PC-3 (cell line): ENCODE measurements around the gene RAB3C. TPM values are rescaled to one million over a fixed set of nuclear protein-coding genes. Genes with fewer than 3 reads are reported as not detected.

Experiments
- ATAC-seq: fragments of 200-7000 bp; cut with Tn5 transposase; 2 replicates; pipeline ENCODE4 v1.9.1; 2020; ENCODE audit warnings: mild to moderate bottlenecking, moderate library complexity
- BruUV-seq: library from RNA; stranded (reverse); fragments of 400-500 nt; replicated peaks from 2 replicates; lab custom pipeline; 2021; lab: Mats Ljungman, UMichigan
- CTCF ChIA-PET: fragments of 300-600 bp; sonication (Branson Sonifier 250); formaldehyde crosslinking; loops from one replicate; lab custom pipeline; 2022; ENCODE audit warnings: antibody characterized with exemption; lab: Charles Lee
- POLR2A ChIA-PET: fragments of 300-600 bp; sonication (Branson Sonifier 250); formaldehyde crosslinking; loops from one replicate; lab custom pipeline; 2022; ENCODE audit warnings: antibody characterized with exemption; ENCODE audit not compliant: unreplicated experiment; lab: Charles Lee
- DNase-seq: peaks from one replicate; pipeline ENCODE4 v3.0.0-alpha.2; 2015
- H2AFZ ChIP-seq: fragments of 300-600 bp; sonication (generic); 2 replicates; pipeline ENCODE4 v1.6.0; 2016; ENCODE audit warnings: antibody characterized with exemption, low read length
- H3F3A ChIP-seq: fragments of 300-600 bp; sonication (generic); one replicate; pipeline ENCODE4 v1.6.0; 2017; ENCODE audit warnings: antibody characterized with exemption, low read length, control low read depth, mild to moderate bottlenecking; ENCODE audit not compliant: unreplicated experiment
- H3K27ac ChIP-seq: fragments of 300-600 bp; sonication (generic); 2 replicates; pipeline ENCODE4 v1.5.1; 2016; ENCODE audit warnings: mild to moderate bottlenecking, low read length
- H3K27me3 ChIP-seq: fragments of 300-600 bp; sonication (generic); 2 replicates; pipeline ENCODE4 v1.6.1; 2016; ENCODE audit warnings: low read length, mixed read lengths
- H3K36me3 ChIP-seq: fragments of 300-600 bp; sonication (generic); 2 replicates; pipeline ENCODE4 v1.6.1; 2016; ENCODE audit warnings: low read depth, mixed run types, low read length, mixed read lengths
- H3K4me1 ChIP-seq: fragments of 300-600 bp; sonication (generic); 2 replicates; pipeline ENCODE4 v1.5.1; 2016; ENCODE audit warnings: low read length; ENCODE audit not compliant: insufficient read depth
- H3K4me2 ChIP-seq: fragments of 300-600 bp; sonication (generic); 2 replicates; pipeline ENCODE4 v1.6.0; 2016; ENCODE audit warnings: low read length
- H3K4me3 ChIP-seq: fragments of 300-600 bp; sonication (generic); 2 replicates; pipeline ENCODE4 v1.5.1; 2016; ENCODE audit warnings: mild to moderate bottlenecking, low read length, mixed read lengths
- H3K79me2 ChIP-seq: fragments of 300-600 bp; sonication (generic); 2 replicates; pipeline ENCODE4 v1.6.1; 2017; ENCODE audit warnings: low read length, mixed read lengths
- H3K9ac ChIP-seq: fragments of 300-600 bp; sonication (generic); 2 replicates; pipeline ENCODE4 v1.6.0; 2016; ENCODE audit warnings: mild to moderate bottlenecking, low read length
- H3K9me2 ChIP-seq: fragments of 300-600 bp; sonication (generic); replicated peaks from 2 replicates; pipeline ENCODE4 v1.6.1; 2016; ENCODE audit warnings: mixed run types, low read length, mixed read lengths
- H3K9me3 ChIP-seq: fragments of 300-600 bp; sonication (generic); 2 replicates; pipeline ENCODE4 v1.6.1; 2016; ENCODE audit warnings: low read length, mixed read lengths
- H4K20me1 ChIP-seq: fragments of 300-600 bp; sonication (generic); 2 replicates; pipeline ENCODE4 v1.6.1; 2016; ENCODE audit warnings: low read length, mixed read lengths
- EZH2 ChIP-seq: fragments of 300-600 bp; sonication (generic); IDR thresholded peaks from one replicate; pipeline ENCODE4 v1.6.1; 2017; ENCODE audit warnings: antibody characterized with exemption, mild to moderate bottlenecking, low read length; ENCODE audit not compliant: unreplicated experiment
- EZH2phosphoT487 ChIP-seq: fragments of 300-600 bp; sonication (generic); IDR thresholded peaks from 2 replicates; pipeline ENCODE4 v1.6.1; 2018; ENCODE audit warnings: mild to moderate bottlenecking, antibody characterized with exemption, low read length, borderline replicate concordance
- intact Hi-C: fragments of 100-400 bp; cut with micrococcal nuclease; formaldehyde crosslinking; loops from 2 replicates; pipeline ENCODE4 v1.9.0; 2023
- total RNA-seq: library from RNA; depleted of rRNA; stranded (reverse); fragments of >200 nt; gene quantifications from 2 replicates; pipeline ENCODE4 v1.2.3, GENCODE V29; 2014
- TF ChIP-seq, protein P1 (sequence below): fragments of 300-600 bp; sonication (generic); conservative IDR thresholded peaks from 2 replicates; pipeline ENCODE4 v1.5.1; 2017; ENCODE audit warnings: antibody characterized with exemption, low read depth, mild to moderate bottlenecking, low read length

The RAB3C gene
- total RNA-seq, 1 experiment from 2014 or later, result not detected

DNA sequence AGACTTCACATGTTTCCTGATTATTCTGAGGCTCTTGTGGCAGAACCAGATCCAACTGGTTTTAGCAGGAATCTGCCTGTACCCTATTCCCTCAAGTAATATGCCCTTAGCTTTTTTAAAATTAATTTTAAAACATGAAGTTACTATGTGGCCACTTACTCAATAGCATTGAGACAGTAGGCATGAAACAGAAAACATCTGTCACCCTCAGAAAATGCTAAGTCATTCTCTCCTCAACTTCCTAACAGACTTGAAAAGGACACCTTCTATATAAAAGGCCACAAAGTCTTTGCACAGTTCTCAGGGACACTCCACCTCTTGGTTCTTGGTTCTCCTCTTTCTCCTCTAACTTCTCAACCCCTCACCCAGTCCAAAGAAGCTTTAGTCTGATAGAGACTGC, 277.8 kb downstream of the RAB3C start:
- BruUV-seq, result no TSS peak
- TF ChIP-seq, protein P1, sequence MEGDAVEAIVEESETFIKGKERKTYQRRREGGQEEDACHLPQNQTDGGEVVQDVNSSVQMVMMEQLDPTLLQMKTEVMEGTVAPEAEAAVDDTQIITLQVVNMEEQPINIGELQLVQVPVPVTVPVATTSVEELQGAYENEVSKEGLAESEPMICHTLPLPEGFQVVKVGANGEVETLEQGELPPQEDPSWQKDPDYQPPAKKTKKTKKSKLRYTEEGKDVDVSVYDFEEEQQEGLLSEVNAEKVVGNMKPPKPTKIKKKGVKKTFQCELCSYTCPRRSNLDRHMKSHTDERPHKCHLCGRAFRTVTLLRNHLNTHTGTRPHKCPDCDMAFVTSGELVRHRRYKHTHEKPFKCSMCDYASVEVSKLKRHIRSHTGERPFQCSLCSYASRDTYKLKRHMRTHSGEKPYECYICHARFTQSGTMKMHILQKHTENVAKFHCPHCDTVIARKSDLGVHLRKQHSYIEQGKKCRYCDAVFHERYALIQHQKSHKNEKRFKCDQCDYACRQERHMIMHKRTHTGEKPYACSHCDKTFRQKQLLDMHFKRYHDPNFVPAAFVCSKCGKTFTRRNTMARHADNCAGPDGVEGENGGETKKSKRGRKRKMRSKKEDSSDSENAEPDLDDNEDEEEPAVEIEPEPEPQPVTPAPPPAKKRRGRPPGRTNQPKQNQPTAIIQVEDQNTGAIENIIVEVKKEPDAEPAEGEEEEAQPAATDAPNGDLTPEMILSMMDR, result no peak
- TF ChIP-seq EZH2phosphoT487, result no peak
- no peak for TF ChIP-seq EZH2
- Histone ChIP-seq H3K36me3 (no peaks in the 10 kb centered on the region), H3K4me2 (no peak overlapping the region), H3K79me2 (no peaks in the 10 kb centered on the region), H3K27ac (no peak overlapping the region), H3K9ac (no peak overlapping the region), H4K20me1 (no peaks in the 10 kb centered on the region), H3K4me3 (no peak overlapping the region), H2AFZ (no peak overlapping the region), H3K9me3 (no peaks in the 10 kb centered on the region), H3K4me1 (no peaks in the 10 kb centered on the region), H3K9me2 (no peaks in the 10 kb centered on the region), H3K27me3 (peaks cover 14% of the 10 kb centered on the region), H3F3A (no peaks in the 10 kb centered on the region)
- intact Hi-C loops, result no loop called here
- ATAC-seq (no peak), DNase-seq (no peak)
- CTCF ChIA-PET, result no interaction called here
- POLR2A ChIA-PET, result no interaction called here

DNA sequence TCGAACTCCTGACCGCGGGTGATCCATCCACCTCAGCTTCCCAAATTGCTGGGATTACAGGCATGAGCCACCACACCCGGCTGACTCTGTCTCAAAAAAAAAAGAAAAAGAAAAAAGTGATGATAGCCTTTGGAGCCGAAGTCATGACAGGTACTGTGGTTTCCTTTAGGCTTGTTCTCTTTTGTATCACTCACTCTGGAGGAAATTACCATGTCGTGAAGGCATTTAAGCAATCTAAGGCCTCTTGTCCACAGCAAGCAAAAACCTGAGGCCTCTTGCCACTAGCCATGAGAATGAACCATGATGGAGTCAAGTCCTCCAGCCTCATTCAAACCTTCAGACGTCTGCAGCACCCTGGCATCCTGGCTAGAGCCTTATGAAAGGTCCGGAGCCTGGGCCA, 286.1 kb downstream of the RAB3C start:
- Histone ChIP-seq H2AFZ (no peak overlapping the region), H3K79me2 (no peaks in the 10 kb centered on the region), H3K9ac (no peak overlapping the region), H3K27me3 (peaks cover 8% of the 10 kb centered on the region; the same call in 1 of the 2 replicates), H3K27ac (no peak overlapping the region), H3K36me3 (no peaks in the 10 kb centered on the region), H4K20me1 (no peaks in the 10 kb centered on the region), H3K4me2 (no peak overlapping the region), H3K9me2 (no peaks in the 10 kb centered on the region), H3K4me3 (no peak overlapping the region), H3K9me3 (no peaks in the 10 kb centered on the region), H3K4me1 (no peaks in the 10 kb centered on the region), H3F3A (no peaks in the 10 kb centered on the region)
- ChIA-PET POLR2A (no interaction called here), CTCF (no interaction called here)
- no peak for ATAC-seq
- no peak for TF ChIP-seq EZH2
- TF ChIP-seq, protein P1, result no peak
- DNase-seq, result no peak
- intact Hi-C loops, result no loop called here
- BruUV-seq, result no TSS peak

DNA sequence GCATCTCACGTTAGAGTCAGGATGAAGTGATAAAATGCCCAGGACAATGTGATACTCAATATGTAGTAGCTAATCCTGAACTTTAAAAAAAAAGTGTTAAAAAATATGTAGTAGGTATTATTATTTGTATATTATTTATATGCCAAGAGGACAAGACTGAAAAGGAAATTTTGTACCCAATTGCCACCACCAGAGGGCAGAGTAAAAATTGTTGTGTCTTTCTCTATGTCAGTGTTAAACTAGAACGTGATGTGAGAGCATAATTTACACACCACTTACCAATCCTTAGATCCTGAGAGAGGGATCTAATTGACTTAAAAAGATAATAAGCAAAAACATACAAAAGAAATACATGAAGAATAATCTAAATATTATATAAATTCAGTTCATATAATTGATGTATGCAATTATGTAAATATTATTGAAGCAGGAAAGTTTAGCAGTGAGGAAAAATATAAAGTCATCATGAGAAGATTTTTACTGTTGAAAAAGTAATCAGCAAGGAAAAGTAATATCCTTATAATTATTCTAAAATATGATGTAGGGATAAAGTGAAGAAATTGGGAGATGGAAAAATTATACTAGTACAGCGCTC, 288.9 kb downstream of the RAB3C start:
- Histone ChIP-seq H3K4me2 (no peak overlapping the region), H3K9me3 (no peaks in the 10 kb centered on the region), H4K20me1 (no peaks in the 10 kb centered on the region), H3K36me3 (no peaks in the 10 kb centered on the region), H3K27me3 (peaks cover under 1% of the 10 kb centered on the region; the same call in 1 of the 2 replicates), H3K9ac (no peak overlapping the region), H3F3A (no peaks in the 10 kb centered on the region), H3K9me2 (no peaks in the 10 kb centered on the region), H3K4me1 (no peaks in the 10 kb centered on the region), H3K27ac (no peak overlapping the region), H3K4me3 (no peak overlapping the region), H2AFZ (no peak overlapping the region), H3K79me2 (no peaks in the 10 kb centered on the region)
- intact Hi-C loops, result loop anchor here (5.0 kb wide), 1 partner anchor 136 kb away; no protein-coding TSS in a partner anchor
- CTCF ChIA-PET, result no interaction called here
- TF ChIP-seq EZH2 (no peak), EZH2phosphoT487 (no peak)
- TF ChIP-seq, protein P1, result peak; percentile 47
- ATAC-seq, result peak; percentile 46; the same call in 1 of the 2 replicates
- no TSS peak for BruUV-seq
- POLR2A ChIA-PET, result interaction anchor here (0.6 kb wide), 1 partner anchor 501 kb away, joined by 6 read pairs; no protein-coding TSS in a partner anchor
- peak; percentile 57 for DNase-seq
